ENCODE results near the gene AQP7.
"Not testable (repeated sequence)": the region's sequence is repeated elsewhere in the genome, so short reads cannot be mapped to it uniquely, and the experiment has no call there.

AQP7 gene

DNA sequence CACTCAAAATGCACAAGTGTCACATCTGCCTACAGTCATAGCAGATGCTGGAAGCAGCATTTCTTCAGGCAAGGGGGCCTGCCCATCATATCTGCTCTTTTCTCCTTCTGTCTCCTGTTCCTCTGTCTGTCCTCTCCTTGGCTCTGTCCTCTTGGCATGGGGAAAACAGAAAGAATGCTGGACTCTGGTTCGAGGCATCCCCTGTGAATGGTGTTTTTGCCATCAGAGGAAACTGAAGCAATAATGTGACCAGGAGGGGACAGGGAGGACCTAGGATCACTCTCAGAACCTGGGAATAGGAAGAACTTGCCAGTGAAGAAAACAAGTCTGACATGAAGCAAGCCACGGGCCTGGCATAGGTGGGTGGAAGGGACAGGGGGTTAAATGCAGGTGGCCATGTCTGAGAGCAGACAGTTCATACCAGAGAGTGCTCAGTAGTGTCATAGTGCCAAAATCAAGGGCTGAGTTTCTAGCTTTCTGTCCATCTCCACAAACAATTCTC is 35.3 kb downstream of the AQP7 start:
- DNase-seq: no peak

DNA sequence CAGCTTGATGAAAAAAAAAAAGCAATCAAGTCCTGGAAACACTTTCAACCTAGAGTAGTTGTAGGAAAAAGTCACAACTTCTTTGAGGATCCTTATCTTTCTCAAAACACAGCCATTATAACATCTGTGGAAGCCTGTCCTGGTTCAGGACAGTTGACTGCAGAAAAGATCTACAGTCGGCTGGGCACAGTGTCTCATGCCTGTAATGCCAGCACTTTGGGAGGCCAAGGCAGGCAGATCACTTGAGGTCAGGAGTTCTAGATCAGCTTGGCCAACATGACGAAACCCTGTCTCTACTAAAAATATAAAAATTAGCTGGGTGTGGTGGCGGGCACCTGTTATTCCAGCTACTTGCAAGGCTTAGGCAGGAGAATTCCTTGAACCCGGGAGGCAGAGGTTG is 37.6 kb downstream of the AQP7 start:
- not testable (repeated sequence) for DNase-seq

- DNase-seq: no peak
Observed at GRCh38 chr9:33364127-33364526, 38.2 kb downstream of the AQP7 start.

DNA sequence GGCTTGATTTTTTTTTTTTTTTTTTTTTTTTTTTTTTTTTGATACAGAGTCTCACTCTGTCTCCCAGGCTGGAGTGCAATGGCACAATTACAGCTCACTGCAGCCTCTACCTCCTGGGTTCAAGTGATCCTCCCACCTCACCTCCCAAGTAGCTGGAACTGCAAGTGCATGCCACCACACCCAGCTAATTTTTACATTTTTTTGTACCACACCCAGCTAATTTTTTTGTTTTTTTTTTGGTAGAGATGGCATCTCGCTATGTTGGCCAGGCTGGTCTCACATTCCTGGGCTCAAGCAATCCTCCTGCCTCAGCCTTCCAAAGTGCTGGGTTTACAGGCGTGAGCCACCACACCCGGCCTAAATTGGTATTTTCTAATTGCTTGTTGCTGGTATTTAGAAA is 43.7 kb downstream of the AQP7 start:
- DNase-seq: not testable (repeated sequence)

GRCh38 chr9:33355933-33356332 is 46.4 kb downstream of the AQP7 start:
- DNase-seq: no peak

DNA sequence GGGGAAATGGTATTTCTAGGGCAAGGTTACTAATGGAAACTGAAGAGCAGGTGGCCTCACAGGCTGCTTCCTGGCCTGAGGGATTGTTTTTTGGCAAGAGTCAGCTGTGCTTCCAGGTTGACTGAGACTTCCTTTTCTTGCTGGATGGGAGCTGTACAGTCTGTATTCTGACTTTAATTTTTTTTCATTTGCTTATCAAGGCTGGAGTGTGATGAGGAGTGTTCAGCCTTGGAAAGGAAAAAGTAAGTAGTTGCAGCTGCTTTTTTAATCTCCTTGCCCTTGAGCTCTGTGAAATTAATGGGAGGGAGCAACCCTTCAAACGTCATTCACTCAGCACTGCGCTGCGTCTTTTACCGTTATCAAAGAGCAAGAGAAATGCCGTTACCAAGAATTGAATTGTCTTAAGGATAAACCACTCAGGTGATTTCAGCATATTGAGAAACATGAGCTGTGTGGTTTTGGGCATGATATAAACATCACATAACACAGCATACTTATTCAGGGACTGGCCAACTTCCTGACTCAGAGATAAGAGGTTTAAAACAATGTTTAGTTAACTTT is 47.6 kb downstream of the AQP7 start:
- no peak for DNase-seq

- DNase-seq: no peak
Observed at GRCh38 chr9:33351547-33351946, 50.8 kb downstream of the AQP7 start.

- DNase-seq: no peak
Observed at GRCh38 chr9:33350310-33350709, 52.1 kb downstream of the AQP7 start.

DNA sequence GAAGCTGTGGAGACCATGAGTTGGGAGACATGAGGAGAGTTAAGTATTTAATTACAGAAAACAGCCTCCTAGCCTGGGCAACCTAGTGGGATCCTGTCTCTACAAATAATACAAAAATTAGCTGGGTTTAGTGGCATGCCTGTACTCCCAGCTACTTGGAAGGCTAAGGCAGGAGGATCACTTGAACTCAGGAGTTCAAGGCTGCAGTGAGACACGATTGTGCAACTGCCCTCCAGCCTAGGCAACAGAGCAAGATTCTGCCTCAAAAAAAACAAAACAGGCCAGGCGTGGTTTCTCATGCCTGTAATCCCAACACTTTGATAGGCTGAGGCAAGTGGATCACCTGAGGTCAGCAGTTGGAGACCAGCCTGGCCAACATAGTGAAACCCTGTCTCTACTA is 52.6 kb downstream of the AQP7 start:
- no peak for DNase-seq

DNA sequence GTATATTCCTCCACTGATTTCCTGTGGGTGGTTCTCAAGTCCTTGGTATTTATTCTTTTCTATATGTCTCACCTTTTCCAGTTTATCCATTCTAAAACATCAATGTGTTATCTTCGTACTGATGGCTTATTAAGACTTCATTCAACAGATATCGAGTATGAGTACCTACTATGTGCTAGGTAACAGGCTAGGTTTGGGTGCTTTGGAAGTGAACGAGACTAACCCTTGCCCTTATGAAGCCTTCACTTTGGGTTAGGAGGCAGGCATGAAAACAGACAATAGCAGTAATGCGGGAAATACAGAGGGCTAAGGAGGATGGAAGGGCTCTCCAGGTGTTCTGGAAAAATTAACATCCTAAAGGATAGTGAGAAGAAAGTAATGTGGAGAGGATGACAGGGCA is 53.4 kb downstream of the AQP7 start:
- no peak for DNase-seq

- DNase-seq: peak in 1 of 2 donors; percentile 12
Observed at GRCh38 chr9:33346564-33346963, 55.8 kb downstream of the AQP7 start.

GRCh38 chr9:33344145-33344544 is 58.2 kb downstream of the AQP7 start:
- DNase-seq: no peak

DNA sequence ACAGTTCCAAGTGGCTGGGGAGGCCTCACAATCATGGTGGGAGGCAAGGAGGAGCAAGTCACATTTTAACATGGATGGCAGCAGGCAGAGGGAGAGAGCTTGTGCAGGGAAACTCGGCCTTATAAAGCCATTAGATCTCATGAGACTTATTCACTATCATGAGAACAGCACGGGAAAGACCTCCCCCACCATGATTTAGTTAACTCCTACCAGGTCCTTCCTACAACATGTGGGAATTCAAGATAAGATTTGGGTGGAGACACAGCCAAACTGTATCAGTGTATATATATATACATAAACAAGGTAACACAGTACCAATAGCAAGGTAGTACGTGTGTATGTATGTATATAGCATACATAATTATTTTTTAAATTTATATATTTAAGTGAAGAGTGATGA is 61.2 kb downstream of the AQP7 start:
- no peak for DNase-seq

DNA sequence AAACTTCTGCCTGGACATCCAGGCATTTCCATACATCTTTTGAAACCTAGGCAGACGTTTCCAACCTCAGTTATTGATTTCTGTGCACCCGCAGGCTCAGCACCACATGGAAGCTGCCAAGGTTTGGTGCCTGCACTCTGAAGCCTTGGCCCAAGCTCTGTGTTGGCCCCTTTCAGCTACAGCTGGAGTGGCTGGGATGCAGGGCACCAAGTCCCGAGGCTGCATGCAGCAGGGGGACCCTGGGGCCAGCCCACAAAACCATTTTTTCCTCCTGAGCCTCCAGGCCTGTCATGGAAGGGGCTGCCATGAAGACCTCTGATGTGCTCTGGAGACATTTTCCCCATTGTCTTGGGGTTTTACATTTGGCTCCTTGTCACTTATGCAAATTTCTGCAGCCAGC is 62.2 kb downstream of the AQP7 start:
- no peak for DNase-seq

Data from hippocampal formation (tissue), 2 donors.